IMR-90 (cell line): ENCODE data around the gene SRBD1. TPM values are rescaled to one million over a fixed set of nuclear protein-coding genes. Genes with fewer than 3 reads are reported as not detected.

Source experiments
- ATAC-seq: fragments of 200-7000 bp; cut with Tn5 transposase; 2 replicates; pipeline ENCODE4 v1.9.1; 2020; ENCODE audit warnings: low read depth, mild to moderate bottlenecking, moderate library complexity
- BruUV-seq: library from RNA; stranded (reverse); fragments of 400-500 nt; replicated peaks from 2 replicates; lab custom pipeline; 2021; lab: Mats Ljungman, UMichigan
- CTCF ChIA-PET: fragments of 300-600 bp; formaldehyde crosslinking; extraction: SDS; loops from one replicate; lab custom pipeline; 2021; ENCODE audit warnings: antibody characterized with exemption; lab: Yijun Ruan, JAX
- POLR2A ChIA-PET: fragments of 300-600 bp; sonication (Branson Sonifier 250); formaldehyde crosslinking; loops from one replicate; lab custom pipeline; 2022; ENCODE audit warnings: antibody characterized with exemption; ENCODE audit not compliant: unreplicated experiment; lab: Charles Lee
- DNase-seq: peaks from one replicate; pipeline ENCODE4 v3.0.0; 2013
- H2AFZ ChIP-seq: replicated peaks from 2 replicates; pipeline ENCODE3; 2013; ENCODE audit warnings: low read length, mild to moderate bottlenecking; ENCODE audit not compliant: poor library complexity
- H2AK5ac ChIP-seq: 2 replicates; pipeline ENCODE4 v1.6.1; 2013; ENCODE audit warnings: low read depth, low read length, inconsistent platforms
- H2AK9ac ChIP-seq: replicated peaks from 2 replicates; pipeline ENCODE3; 2013; ENCODE audit warnings: mild to moderate bottlenecking, low read depth, low read length, moderate library complexity; ENCODE audit not compliant: poor library complexity
- H2BK120ac ChIP-seq: 2 replicates; pipeline ENCODE4 v1.6.1; 2013; ENCODE audit warnings: low read depth, low read length, inconsistent platforms
- H2BK15ac ChIP-seq: 3 replicates; pipeline ENCODE4 v1.6.1; 2013; ENCODE audit warnings: low read depth, low read length, inconsistent platforms
- H2BK20ac ChIP-seq: 2 replicates; pipeline ENCODE4 v1.6.1; 2013; ENCODE audit warnings: low read depth, mild to moderate bottlenecking, inconsistent platforms, low read length, moderate library complexity
- H2BK5ac ChIP-seq: 2 replicates; pipeline ENCODE4 v1.6.1; 2013; ENCODE audit warnings: mild to moderate bottlenecking, low read depth, low read length, inconsistent platforms; ENCODE audit not compliant: poor library complexity, severe bottlenecking
- H3K14ac ChIP-seq: replicated peaks from 2 replicates; pipeline ENCODE4 v1.6.1; 2013; ENCODE audit warnings: low read depth, low read length, inconsistent platforms
- H3K18ac ChIP-seq: 2 replicates; pipeline ENCODE4 v1.6.1; 2013; ENCODE audit warnings: low read depth, low read length, control low read depth
- H3K23ac ChIP-seq: 2 replicates; pipeline ENCODE4 v1.6.1; 2013; ENCODE audit warnings: low read depth, low read length, inconsistent platforms
- H3K27ac ChIP-seq: 2 replicates; pipeline ENCODE4 v1.5.1; 2013; ENCODE audit warnings: mild to moderate bottlenecking, control low read depth, low read length; ENCODE audit not compliant: insufficient read depth
- H3K27me3 ChIP-seq: 2 replicates; pipeline ENCODE4 v1.6.1; 2013; ENCODE audit warnings: low read length; ENCODE audit not compliant: control insufficient read depth, insufficient read depth
- H3K36me3 ChIP-seq: 2 replicates; pipeline ENCODE4 v1.6.1; 2013; ENCODE audit warnings: low read length, mixed read lengths; ENCODE audit not compliant: control insufficient read depth, insufficient read depth
- H3K4ac ChIP-seq: 2 replicates; pipeline ENCODE4 v1.6.1; 2013; ENCODE audit warnings: low read depth, low read length, inconsistent platforms
- H3K4me1 ChIP-seq: 2 replicates; pipeline ENCODE4 v1.6.1; 2013; ENCODE audit warnings: low read length, mixed read lengths; ENCODE audit not compliant: control insufficient read depth, insufficient read depth
- H3K4me2 ChIP-seq: 2 replicates; pipeline ENCODE4 v1.6.1; 2013; ENCODE audit warnings: low read depth, mild to moderate bottlenecking, control low read depth, low read length, moderate library complexity
- H3K4me3 ChIP-seq: 2 replicates; pipeline ENCODE4 v1.5.1; 2013; ENCODE audit warnings: low read depth, mild to moderate bottlenecking, control low read depth, low read length, moderate library complexity; ENCODE audit not compliant: insufficient read depth
- H3K56ac ChIP-seq: 2 replicates; pipeline ENCODE4 v1.6.1; 2013; ENCODE audit warnings: low read length, inconsistent platforms; ENCODE audit not compliant: insufficient read depth; ENCODE audit errors: extremely low read depth
- H3K79me1 ChIP-seq, 2 experiments: 2 replicates each; pipeline ENCODE4 v1.6.1; 2013; ENCODE audit warnings: low read length in 2 of 2, inconsistent platforms in 1 of 2, low read depth in 1 of 2
- H3K9ac ChIP-seq: 2 replicates; pipeline ENCODE4 v1.6.1; 2013; ENCODE audit warnings: low read depth, low read length, control low read depth
- H3K9me1 ChIP-seq: 2 replicates; pipeline ENCODE4 v1.6.1; 2013; ENCODE audit warnings: low read length, inconsistent platforms; ENCODE audit not compliant: insufficient read depth
- H3K9me3 ChIP-seq: 2 replicates; pipeline ENCODE4 v1.6.1; 2013; ENCODE audit warnings: low read length; ENCODE audit not compliant: control insufficient read depth, insufficient read depth
- H4K20me1 ChIP-seq: 2 replicates; pipeline ENCODE4 v1.6.1; 2013; ENCODE audit warnings: low read length, inconsistent platforms; ENCODE audit not compliant: insufficient read depth
- H4K5ac ChIP-seq: 2 replicates; pipeline ENCODE4 v1.6.1; 2013; ENCODE audit warnings: mild to moderate bottlenecking, low read depth, low read length, control low read depth
- H4K8ac ChIP-seq, 2 experiments: 2 replicates each; pipeline ENCODE4 v1.6.1; 2013; ENCODE audit warnings: low read depth in 2 of 2, low read length in 2 of 2, control low read depth in 1 of 2, inconsistent platforms in 1 of 2
- H4K91ac ChIP-seq: 2 replicates; pipeline ENCODE4 v1.6.1; 2013; ENCODE audit warnings: low read depth, low read length, inconsistent platforms; ENCODE audit not compliant: insufficient read depth
- CEBPB ChIP-seq: IDR thresholded peaks from 2 replicates; pipeline ENCODE4 v1.6.1; 2012; ENCODE audit warnings: low read depth, low read length, improper control_type of control experiment
- SMC3 ChIP-seq: fragments of 150-350 bp; IDR thresholded peaks from 2 replicates; pipeline ENCODE4 v1.6.1; 2016; ENCODE audit warnings: low read depth, mild to moderate bottlenecking, antibody characterized with exemption, low read length, moderate library complexity
- WGBS, 2 experiments: methylation state at CpG; one replicate each; pipeline versions ENCODE4 v1.1.5 to v1.1.7; 2013; ENCODE audit warnings: missing lambda C conversion rate in 2 of 2; ENCODE audit not compliant: insufficient read length in 1 of 2; ENCODE audit errors: extremely low coverage in 2 of 2; 5-methylcytosine and 5-hydroxymethylcytosine counted together
- dilution Hi-C: fragments of 300-500 bp; cut with HindIII; formaldehyde crosslinking; loops from one replicate; pipeline ENCODE4 v1.14.3; 2018; ENCODE audit warnings: low sequenced_read_pairs; ENCODE audit not compliant: unreplicated experiment
- in situ Hi-C: fragments of 300-500 bp; cut with MboI; formaldehyde crosslinking; loops from 3 replicates; pipeline ENCODE4 v1.14.3; 2019; ENCODE audit warnings: low sequenced_read_pairs, inconsistent platforms, mixed read lengths
- intact Hi-C: fragments of 100-400 bp; cut with micrococcal nuclease; formaldehyde crosslinking; loops from 2 replicates; pipeline ENCODE4 v1.10.0; 2022
- polyA plus RNA-seq, 3 experiments: library from polyadenylated mRNA; depleted of rRNA; stranded (reverse); fragments of >200 nt; gene quantifications; 2 replicates each; pipeline ENCODE4 v1.2.3, GENCODE V29; 2012; ENCODE audit warnings: low replicate concordance in 1 of 3
- total RNA-seq: library from RNA; depleted of rRNA; stranded (reverse); fragments of >200 nt; gene quantifications from 2 replicates; pipeline ENCODE4 v1.2.3, GENCODE V29; 2012

The SRBD1 gene
- total and polyA plus RNA-seq, 2 of the 4 experiments (the other 2 are of a cell fraction), result 3.5 to 14.7 TPM

GRCh38 chr2:45627911-45628310 lies 16.8 kb upstream of the SRBD1 start:
- Histone ChIP-seq H4K20me1 (no peaks in the 10 kb centered on the region), H2AK5ac (no peak overlapping the region), H2BK120ac (no peak overlapping the region), H3K4me1 (peaks cover 2% of the 10 kb centered on the region; the same call in 1 of the 2 replicates), H3K14ac (no peak overlapping the region), H3K27ac (no peak overlapping the region), H3K36me3 (no peaks in the 10 kb centered on the region), H3K9me1 (no peaks in the 10 kb centered on the region), H3K9ac (no peak overlapping the region), H2BK15ac (no peak overlapping the region), H3K79me1 (no peaks in the 10 kb centered on the region), H4K8ac (no peak overlapping the region), H3K9me3 (0 out of 2 replicates have a peak, but pooled peaks cover 2% of the 10 kb centered on the region), H3K56ac (no peak overlapping the region), H3K4me3 (no peak overlapping the region), H4K91ac (no peak overlapping the region), H2AK9ac (no peak overlapping the region), H3K4ac (no peak overlapping the region), H3K23ac (no peak overlapping the region), H2AFZ (peak overlapping the region; percentile 47), H3K18ac (no peak overlapping the region), H4K5ac (no peak overlapping the region), H2BK5ac (no peak overlapping the region), H2BK20ac (no peak overlapping the region), H3K27me3 (peaks cover 68% of the 10 kb centered on the region), H3K4me2 (no peak overlapping the region)
- BruUV-seq, result no TSS peak
- dilution Hi-C loops (loop anchor here (25.0 kb wide), 1 partner anchor 309 kb away; no protein-coding TSS in a partner anchor), in situ Hi-C loops (loop anchor here (25.0 kb wide), 1 partner anchor 684 kb away; no protein-coding TSS in a partner anchor), intact Hi-C loops (no loop called here)
- ChIA-PET CTCF (interaction anchor here (0.6 to 1.5 kb wide), 4 partner anchors 11 to 999 kb away, joined by 3 to 4 read pairs (median 4); no protein-coding TSS in a partner anchor), POLR2A (no interaction called here)
- DNase-seq, result peak; percentile 67
- ATAC-seq, result peak; percentile 74
- no peak for TF ChIP-seq CEBPB
- no peak for TF ChIP-seq SMC3
- WGBS, 2 experiments, result no CpG with 5 or more reads among the region's 1 CpG
